Measurements from ENCODE around the gene INPP5F.

- TF ChIP-seq EZH2phosphoT487 (IDR thresholded peaks at IDR 0.05; ENCODE audit: borderline replicate concordance, low read depth) (no peak), GABPA (IDR thresholded peaks at IDR 0.05; ENCODE audit: low read depth) (no peak), FOXM1 (IDR thresholded peaks at IDR 0.05; ENCODE audit: low read depth) (no peak), CHD2 (IDR thresholded peaks at IDR 0.05; ENCODE audit: low read length, partially characterized antibody) (no peak), JUND (IDR thresholded peaks at IDR 0.05) (no peak), TCF12 (IDR thresholded peaks at IDR 0.05) (no peak), RFX5 (IDR thresholded peaks at IDR 0.05; ENCODE audit: low read length) (no peak), TEAD4 (IDR thresholded peaks at IDR 0.05; ENCODE audit: borderline replicate concordance, insufficient read depth) (no peak), RAD21 (IDR thresholded peaks at IDR 0.05; ENCODE audit: low read length) (no peak), NRF1 (IDR thresholded peaks at IDR 0.05; ENCODE audit: low read depth, low read length) (no peak), POLR2AphosphoS5 (IDR thresholded peaks at IDR 0.05; ENCODE audit: low read depth, low read length) (no peak)
- TF ChIP-seq, protein P1, sequence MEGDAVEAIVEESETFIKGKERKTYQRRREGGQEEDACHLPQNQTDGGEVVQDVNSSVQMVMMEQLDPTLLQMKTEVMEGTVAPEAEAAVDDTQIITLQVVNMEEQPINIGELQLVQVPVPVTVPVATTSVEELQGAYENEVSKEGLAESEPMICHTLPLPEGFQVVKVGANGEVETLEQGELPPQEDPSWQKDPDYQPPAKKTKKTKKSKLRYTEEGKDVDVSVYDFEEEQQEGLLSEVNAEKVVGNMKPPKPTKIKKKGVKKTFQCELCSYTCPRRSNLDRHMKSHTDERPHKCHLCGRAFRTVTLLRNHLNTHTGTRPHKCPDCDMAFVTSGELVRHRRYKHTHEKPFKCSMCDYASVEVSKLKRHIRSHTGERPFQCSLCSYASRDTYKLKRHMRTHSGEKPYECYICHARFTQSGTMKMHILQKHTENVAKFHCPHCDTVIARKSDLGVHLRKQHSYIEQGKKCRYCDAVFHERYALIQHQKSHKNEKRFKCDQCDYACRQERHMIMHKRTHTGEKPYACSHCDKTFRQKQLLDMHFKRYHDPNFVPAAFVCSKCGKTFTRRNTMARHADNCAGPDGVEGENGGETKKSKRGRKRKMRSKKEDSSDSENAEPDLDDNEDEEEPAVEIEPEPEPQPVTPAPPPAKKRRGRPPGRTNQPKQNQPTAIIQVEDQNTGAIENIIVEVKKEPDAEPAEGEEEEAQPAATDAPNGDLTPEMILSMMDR (IDR thresholded peaks at IDR 0.05) = no peak
- TF ChIP-seq, protein P2, sequence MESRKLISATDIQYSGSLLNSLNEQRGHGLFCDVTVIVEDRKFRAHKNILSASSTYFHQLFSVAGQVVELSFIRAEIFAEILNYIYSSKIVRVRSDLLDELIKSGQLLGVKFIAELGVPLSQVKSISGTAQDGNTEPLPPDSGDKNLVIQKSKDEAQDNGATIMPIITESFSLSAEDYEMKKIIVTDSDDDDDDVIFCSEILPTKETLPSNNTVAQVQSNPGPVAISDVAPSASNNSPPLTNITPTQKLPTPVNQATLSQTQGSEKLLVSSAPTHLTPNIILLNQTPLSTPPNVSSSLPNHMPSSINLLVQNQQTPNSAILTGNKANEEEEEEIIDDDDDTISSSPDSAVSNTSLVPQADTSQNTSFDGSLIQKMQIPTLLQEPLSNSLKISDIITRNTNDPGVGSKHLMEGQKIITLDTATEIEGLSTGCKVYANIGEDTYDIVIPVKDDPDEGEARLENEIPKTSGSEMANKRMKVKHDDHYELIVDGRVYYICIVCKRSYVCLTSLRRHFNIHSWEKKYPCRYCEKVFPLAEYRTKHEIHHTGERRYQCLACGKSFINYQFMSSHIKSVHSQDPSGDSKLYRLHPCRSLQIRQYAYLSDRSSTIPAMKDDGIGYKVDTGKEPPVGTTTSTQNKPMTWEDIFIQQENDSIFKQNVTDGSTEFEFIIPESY (IDR thresholded peaks at IDR 0.05; ENCODE audit: borderline replicate concordance, low read depth) = no peak
- TF ChIP-seq, protein P3, sequence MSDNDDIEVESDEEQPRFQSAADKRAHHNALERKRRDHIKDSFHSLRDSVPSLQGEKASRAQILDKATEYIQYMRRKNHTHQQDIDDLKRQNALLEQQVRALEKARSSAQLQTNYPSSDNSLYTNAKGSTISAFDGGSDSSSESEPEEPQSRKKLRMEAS (IDR thresholded peaks at IDR 0.05; ENCODE audit: low read depth) = no peak
Measured at GRCh38 chr10:119700321-119700954, 25.4 kb upstream of the INPP5F start.

Data from SK-N-SH (cell line).